Measurements from ENCODE around the gene WDR72.

- TF ChIP-seq ZNF274 (IDR thresholded peaks at IDR 0.05; ENCODE audit: low read depth, low read length) (no peak), SUZ12 (IDR thresholded peaks at IDR 0.05; ENCODE audit: extremely low read depth, insufficient read depth, insufficient read length) (no peak)
These were observed 209.7 kb downstream of the WDR72 start for GRCh38 chr15:53549697-53550305.

All from NT2/D1 (cell line).